ENCODE data around the gene CCR6.

GRCh38 chr6:167100241-167100674, 22.6 kb upstream of the CCR6 start:
- TF ChIP-seq MAFK (IDR thresholded peaks at IDR 0.05; ENCODE audit: partially characterized antibody): no peak
- no peak for TF ChIP-seq USF2 (IDR thresholded peaks at IDR 0.05)
- TF ChIP-seq CTCF (IDR thresholded peaks at IDR 0.05): no peak
